ENCODE data around the gene KCNC1. TPM values are rescaled to one million over a fixed set of nuclear protein-coding genes. Genes with fewer than 3 reads are reported as not detected.
A peak's percentile ranks its signal among the peaks of the same experiment; 100 is the strongest.

KCNC1 gene
- total and polyA plus RNA-seq, 2 of the 13 experiments (the other 11 are each of a cell fraction or from before 2014, with no cell fraction given), result 0.01 to 0.04 TPM

DNA sequence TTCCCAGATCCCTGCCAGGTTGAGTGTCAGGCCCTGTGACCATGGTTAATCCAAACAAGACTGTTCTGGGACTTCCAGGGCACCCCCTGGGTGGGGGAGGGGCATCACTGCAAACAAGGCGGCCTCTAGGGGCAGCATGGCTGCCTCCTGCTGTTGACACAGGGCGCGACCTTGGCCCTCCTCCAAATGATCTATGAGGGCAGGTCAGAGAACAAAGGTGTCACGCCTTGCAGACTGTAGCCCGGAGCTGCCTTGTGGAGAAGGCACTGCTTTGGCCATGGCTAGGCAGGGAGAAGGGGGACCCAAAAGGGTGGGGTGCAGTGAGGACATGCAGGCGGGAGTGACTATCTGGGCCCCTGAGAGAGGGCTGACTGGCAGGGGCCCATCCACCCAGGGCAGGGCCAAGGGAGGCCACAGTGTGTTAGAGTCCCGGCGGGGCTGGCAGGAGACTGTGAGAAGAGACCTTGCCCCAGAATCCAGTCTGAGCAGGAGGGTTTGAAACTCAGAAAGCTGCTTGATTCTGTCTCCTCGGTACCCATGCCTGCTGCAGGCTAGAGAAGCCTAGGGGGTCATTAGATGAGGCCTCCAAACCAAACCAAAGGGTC lies 35.6 kb downstream of the KCNC1 start (continued):
- TF ChIP-seq, protein P1, sequence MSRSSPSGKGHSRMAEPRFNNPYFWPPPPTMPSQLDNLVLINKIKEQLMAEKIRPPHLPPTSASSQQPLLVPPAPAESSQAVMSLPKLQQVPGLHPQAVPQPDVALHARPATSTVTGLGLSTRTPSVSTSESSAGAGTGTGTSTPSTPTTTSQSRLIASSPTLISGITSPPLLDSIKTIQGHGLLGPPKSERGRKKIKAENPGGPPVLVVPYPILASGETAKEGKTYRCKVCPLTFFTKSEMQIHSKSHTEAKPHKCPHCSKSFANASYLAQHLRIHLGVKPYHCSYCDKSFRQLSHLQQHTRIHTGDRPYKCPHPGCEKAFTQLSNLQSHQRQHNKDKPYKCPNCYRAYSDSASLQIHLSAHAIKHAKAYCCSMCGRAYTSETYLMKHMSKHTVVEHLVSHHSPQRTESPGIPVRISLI (CRISPR knock-in tag; IDR thresholded peaks at IDR 0.05; ENCODE audit: borderline replicate concordance), result peak; percentile 59; the same call in 1 of the 2 replicates
- TF ChIP-seq CREM (IDR thresholded peaks at IDR 0.05), result peak; percentile 72; the same call in 1 of the 2 replicates
- TF ChIP-seq CREM (CRISPR knock-in tag; IDR thresholded peaks at IDR 0.05), result no peak
- no peak for TF ChIP-seq ZFP37 (CRISPR knock-in tag; IDR thresholded peaks at IDR 0.05; ENCODE audit: borderline replicate concordance)
- TF ChIP-seq NAIF1 (CRISPR knock-in tag; IDR thresholded peaks at IDR 0.05; ENCODE audit: borderline replicate concordance), result no peak
- TF ChIP-seq ZNF274 (CRISPR knock-in tag; IDR thresholded peaks at IDR 0.05), result peak; percentile 83
- TF ChIP-seq, protein P2, sequence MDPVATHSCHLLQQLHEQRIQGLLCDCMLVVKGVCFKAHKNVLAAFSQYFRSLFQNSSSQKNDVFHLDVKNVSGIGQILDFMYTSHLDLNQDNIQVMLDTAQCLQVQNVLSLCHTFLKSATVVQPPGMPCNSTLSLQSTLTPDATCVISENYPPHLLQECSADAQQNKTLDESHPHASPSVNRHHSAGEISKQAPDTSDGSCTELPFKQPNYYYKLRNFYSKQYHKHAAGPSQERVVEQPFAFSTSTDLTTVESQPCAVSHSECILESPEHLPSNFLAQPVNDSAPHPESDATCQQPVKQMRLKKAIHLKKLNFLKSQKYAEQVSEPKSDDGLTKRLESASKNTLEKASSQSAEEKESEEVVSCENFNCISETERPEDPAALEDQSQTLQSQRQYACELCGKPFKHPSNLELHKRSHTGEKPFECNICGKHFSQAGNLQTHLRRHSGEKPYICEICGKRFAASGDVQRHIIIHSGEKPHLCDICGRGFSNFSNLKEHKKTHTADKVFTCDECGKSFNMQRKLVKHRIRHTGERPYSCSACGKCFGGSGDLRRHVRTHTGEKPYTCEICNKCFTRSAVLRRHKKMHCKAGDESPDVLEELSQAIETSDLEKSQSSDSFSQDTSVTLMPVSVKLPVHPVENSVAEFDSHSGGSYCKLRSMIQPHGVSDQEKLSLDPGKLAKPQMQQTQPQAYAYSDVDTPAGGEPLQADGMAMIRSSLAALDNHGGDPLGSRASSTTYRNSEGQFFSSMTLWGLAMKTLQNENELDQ (CRISPR knock-in tag; IDR thresholded peaks at IDR 0.05; ENCODE audit: borderline replicate concordance), result no peak
- peak; percentile 94; the same call in 1 of the 2 replicates for TF ChIP-seq ZNF761 (CRISPR knock-in tag; conservative IDR thresholded peaks at IDR 0.05)
- peak; percentile 53; the same call in 1 of the 2 replicates for TF ChIP-seq ZNF225 (CRISPR knock-in tag; IDR thresholded peaks at IDR 0.05)
- TF ChIP-seq, protein P3, sequence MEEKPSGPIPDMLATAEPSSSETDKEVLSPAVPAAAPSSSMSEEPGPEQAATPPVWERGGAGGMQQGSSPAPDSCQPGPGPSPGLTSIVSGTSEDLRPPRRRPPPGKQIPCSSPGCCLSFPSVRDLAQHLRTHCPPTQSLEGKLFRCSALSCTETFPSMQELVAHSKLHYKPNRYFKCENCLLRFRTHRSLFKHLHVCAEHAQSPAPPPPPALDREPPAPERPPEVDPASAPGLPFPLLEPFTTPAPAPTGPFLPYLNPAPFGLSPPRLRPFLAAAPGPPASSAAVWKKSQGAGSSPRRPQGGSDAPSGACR (CRISPR knock-in tag; IDR thresholded peaks at IDR 0.05), result peak; percentile 76
- TF ChIP-seq ZNF550 (CRISPR knock-in tag; IDR thresholded peaks at IDR 0.05; ENCODE audit: borderline replicate concordance), result no peak
- TF ChIP-seq, protein P4, sequence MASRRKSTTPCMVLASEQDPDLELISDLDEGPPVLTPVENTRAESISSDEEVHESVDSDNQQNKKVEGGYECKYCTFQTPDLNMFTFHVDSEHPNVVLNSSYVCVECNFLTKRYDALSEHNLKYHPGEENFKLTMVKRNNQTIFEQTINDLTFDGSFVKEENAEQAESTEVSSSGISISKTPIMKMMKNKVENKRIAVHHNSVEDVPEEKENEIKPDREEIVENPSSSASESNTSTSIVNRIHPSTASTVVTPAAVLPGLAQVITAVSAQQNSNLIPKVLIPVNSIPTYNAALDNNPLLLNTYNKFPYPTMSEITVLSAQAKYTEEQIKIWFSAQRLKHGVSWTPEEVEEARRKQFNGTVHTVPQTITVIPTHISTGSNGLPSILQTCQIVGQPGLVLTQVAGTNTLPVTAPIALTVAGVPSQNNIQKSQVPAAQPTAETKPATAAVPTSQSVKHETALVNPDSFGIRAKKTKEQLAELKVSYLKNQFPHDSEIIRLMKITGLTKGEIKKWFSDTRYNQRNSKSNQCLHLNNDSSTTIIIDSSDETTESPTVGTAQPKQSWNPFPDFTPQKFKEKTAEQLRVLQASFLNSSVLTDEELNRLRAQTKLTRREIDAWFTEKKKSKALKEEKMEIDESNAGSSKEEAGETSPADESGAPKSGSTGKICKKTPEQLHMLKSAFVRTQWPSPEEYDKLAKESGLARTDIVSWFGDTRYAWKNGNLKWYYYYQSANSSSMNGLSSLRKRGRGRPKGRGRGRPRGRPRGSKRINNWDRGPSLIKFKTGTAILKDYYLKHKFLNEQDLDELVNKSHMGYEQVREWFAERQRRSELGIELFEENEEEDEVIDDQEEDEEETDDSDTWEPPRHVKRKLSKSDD (CRISPR knock-in tag; IDR thresholded peaks at IDR 0.05; ENCODE audit: low read depth), result peak; percentile 94
- TF ChIP-seq, protein P5, sequence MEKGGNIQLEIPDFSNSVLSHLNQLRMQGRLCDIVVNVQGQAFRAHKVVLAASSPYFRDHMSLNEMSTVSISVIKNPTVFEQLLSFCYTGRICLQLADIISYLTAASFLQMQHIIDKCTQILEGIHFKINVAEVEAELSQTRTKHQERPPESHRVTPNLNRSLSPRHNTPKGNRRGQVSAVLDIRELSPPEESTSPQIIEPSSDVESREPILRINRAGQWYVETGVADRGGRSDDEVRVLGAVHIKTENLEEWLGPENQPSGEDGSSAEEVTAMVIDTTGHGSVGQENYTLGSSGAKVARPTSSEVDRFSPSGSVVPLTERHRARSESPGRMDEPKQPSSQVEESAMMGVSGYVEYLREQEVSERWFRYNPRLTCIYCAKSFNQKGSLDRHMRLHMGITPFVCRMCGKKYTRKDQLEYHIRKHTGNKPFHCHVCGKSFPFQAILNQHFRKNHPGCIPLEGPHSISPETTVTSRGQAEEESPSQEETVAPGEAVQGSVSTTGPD (CRISPR knock-in tag; IDR thresholded peaks at IDR 0.05), result no peak
- TF ChIP-seq, protein P6, sequence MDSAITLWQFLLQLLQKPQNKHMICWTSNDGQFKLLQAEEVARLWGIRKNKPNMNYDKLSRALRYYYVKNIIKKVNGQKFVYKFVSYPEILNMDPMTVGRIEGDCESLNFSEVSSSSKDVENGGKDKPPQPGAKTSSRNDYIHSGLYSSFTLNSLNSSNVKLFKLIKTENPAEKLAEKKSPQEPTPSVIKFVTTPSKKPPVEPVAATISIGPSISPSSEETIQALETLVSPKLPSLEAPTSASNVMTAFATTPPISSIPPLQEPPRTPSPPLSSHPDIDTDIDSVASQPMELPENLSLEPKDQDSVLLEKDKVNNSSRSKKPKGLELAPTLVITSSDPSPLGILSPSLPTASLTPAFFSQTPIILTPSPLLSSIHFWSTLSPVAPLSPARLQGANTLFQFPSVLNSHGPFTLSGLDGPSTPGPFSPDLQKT (CRISPR knock-in tag; IDR thresholded peaks at IDR 0.05; ENCODE audit: borderline replicate concordance), result no peak
- TF ChIP-seq ZNF678 (CRISPR knock-in tag; IDR thresholded peaks at IDR 0.05), result peak; percentile 75; the same call in 1 of the 2 replicates
- no peak; the same call in 1 of the 2 replicates for TF ChIP-seq SIN3A (IDR thresholded peaks at IDR 0.05; ENCODE audit: borderline replicate concordance, low read depth, low read length)
- TF ChIP-seq, protein P7, sequence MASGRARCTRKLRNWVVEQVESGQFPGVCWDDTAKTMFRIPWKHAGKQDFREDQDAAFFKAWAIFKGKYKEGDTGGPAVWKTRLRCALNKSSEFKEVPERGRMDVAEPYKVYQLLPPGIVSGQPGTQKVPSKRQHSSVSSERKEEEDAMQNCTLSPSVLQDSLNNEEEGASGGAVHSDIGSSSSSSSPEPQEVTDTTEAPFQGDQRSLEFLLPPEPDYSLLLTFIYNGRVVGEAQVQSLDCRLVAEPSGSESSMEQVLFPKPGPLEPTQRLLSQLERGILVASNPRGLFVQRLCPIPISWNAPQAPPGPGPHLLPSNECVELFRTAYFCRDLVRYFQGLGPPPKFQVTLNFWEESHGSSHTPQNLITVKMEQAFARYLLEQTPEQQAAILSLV (CRISPR knock-in tag; IDR thresholded peaks at IDR 0.05; ENCODE audit: borderline replicate concordance), result 0 out of 2 replicates have a peak, but pooled peaks have one; percentile 78

Measured in HepG2 (cell line).